ENCODE data around the gene MAT2B.

DNA sequence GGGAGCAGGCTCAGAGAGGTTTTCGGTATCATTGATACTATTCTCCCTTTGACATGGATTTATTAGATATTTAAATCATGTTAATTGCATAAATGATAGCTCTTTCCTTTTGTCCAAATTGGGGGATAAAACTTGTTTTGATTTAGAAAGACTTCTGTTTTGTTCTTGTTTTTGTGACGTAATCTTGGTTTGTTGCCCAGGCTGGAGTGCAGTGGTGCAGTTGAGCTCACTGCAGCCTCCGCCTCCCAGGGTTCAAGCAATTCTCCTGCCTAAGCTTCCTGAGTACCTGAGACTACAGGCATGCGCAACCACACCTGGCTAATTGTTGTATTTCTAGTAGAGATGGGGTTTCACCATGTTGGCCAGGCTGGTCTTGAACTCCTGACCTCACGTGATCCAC, 7.1 kb downstream of the MAT2B start:
- TF ChIP-seq, protein P1, sequence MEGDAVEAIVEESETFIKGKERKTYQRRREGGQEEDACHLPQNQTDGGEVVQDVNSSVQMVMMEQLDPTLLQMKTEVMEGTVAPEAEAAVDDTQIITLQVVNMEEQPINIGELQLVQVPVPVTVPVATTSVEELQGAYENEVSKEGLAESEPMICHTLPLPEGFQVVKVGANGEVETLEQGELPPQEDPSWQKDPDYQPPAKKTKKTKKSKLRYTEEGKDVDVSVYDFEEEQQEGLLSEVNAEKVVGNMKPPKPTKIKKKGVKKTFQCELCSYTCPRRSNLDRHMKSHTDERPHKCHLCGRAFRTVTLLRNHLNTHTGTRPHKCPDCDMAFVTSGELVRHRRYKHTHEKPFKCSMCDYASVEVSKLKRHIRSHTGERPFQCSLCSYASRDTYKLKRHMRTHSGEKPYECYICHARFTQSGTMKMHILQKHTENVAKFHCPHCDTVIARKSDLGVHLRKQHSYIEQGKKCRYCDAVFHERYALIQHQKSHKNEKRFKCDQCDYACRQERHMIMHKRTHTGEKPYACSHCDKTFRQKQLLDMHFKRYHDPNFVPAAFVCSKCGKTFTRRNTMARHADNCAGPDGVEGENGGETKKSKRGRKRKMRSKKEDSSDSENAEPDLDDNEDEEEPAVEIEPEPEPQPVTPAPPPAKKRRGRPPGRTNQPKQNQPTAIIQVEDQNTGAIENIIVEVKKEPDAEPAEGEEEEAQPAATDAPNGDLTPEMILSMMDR (IDR thresholded peaks at IDR 0.05): no peak
- no peak for TF ChIP-seq POLR2A (IDR thresholded peaks at IDR 0.05)
